Activated naive CD4-positive, alpha-beta T cell treated with anti-CD3 and anti-CD28 coated beads, Interleukin-2, amount 10 ng/mL, durations not matched to agents 7 days and 5 days (primary cell): Measurements from ENCODE around the gene PTPN21.

Experiments
- CTCF ChIA-PET: fragments of 350-600 bp; sonication (Branson Sonifier 250); formaldehyde crosslinking; loops from one replicate; lab custom pipeline; 2021; ENCODE audit warnings: antibody characterized with exemption; lab: Charles Lee
- DNase-seq: peaks from one replicate; pipeline ENCODE4 v3.0.0-alpha.2; 2020
- H3K27ac Mint-ChIP-seq: one replicate; pipeline ENCODE4 v1.8.0; 2021; ENCODE audit warnings: mild to moderate bottlenecking, moderate library complexity, mixed read lengths
- H3K27me3 Mint-ChIP-seq: one replicate; pipeline ENCODE4 v1.8.0; 2021; ENCODE audit warnings: mild to moderate bottlenecking, mixed read lengths
- H3K36me3 Mint-ChIP-seq: one replicate; pipeline ENCODE4 v1.8.0; 2021; ENCODE audit warnings: mixed read lengths
- H3K4me1 Mint-ChIP-seq: one replicate; pipeline ENCODE4 v1.8.0; 2021; ENCODE audit warnings: mixed read lengths
- H3K4me3 Mint-ChIP-seq: one replicate; pipeline ENCODE4 v1.8.0; 2021; ENCODE audit warnings: mild to moderate bottlenecking, moderate library complexity, mixed read lengths
- H3K9me3 Mint-ChIP-seq: one replicate; pipeline ENCODE4 v1.8.0; 2021; ENCODE audit warnings: mixed read lengths

PTPN21 gene

DNA sequence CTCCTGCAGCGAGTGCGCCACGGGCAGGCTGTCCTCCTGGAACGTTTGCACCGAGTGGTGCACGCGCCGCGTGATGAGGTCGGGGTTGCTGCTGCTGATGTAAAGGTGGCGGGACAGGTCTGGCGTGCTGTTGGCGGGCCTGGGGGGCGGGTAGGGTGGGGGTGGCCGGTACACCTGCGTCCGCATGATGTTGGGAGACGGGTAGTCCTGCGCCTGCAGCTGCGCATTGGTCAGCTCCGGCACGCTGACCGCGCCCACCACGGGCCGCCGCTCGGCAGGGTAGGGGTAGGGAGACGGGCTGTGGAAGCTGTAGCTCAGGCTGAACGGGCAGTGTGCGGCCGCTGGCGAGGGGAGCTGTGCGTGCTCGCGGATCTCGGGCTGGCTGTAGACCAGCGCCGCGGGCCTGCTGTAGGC lies 75.2 kb downstream of the PTPN21 start:
- CTCF ChIA-PET: no interaction called here
- no peaks in the 10 kb centered on the region for H3K9me3 Mint-ChIP-seq
- H3K27me3 Mint-ChIP-seq: no peaks in the 10 kb centered on the region
- no peaks in the 10 kb centered on the region for H3K4me1 Mint-ChIP-seq
- no peak overlapping the region for H3K4me3 Mint-ChIP-seq
- no peak overlapping the region for H3K27ac Mint-ChIP-seq
- no peaks in the 10 kb centered on the region for H3K36me3 Mint-ChIP-seq
- no peak for DNase-seq

- CTCF ChIA-PET: no interaction called here
- Mint-ChIP-seq H3K4me1 (no peaks in the 10 kb centered on the region), H3K27ac (no peak overlapping the region), H3K4me3 (no peak overlapping the region), H3K9me3 (no peaks in the 10 kb centered on the region), H3K36me3 (no peaks in the 10 kb centered on the region), H3K27me3 (no peaks in the 10 kb centered on the region)
- DNase-seq: no peak
These were observed 75.9 kb downstream of the PTPN21 start for GRCh38 chr14:88478931-88479330.

DNA sequence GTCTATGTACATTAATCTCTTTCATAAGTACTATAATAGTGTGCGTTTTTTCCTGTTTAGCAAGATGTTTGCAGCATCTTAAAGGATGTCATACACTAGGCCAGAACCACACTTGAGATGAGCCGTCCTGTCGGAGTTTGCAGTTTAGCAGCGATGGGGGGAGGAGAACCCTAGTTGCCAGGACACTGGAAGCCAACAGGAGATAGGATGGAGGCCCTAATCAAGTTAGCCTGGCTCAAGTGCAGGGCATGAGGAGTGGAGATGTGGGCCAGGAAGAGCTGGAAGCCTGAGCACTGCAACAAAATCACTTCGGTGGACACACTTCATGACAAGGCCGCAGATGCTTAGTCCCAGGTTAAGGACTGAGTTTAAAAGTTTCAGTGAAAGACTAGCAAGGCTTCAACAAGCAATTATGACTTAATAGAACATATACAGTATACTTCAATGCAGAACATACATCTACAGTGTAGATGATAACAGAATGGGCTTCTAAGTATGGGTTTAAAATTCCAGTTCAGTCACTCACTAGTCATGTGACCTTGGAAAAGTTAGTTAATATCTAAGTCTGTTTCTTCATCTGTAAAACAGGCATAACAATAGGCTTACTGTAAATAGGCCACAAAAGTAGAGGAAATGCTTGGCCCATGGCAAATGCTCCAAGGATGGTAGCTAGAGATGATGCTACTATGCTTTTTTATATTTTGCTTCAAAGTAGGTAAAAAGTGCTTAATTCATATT lies 77.1 kb downstream of the PTPN21 start:
- Mint-ChIP-seq H3K9me3 (no peaks in the 10 kb centered on the region), H3K36me3 (no peaks in the 10 kb centered on the region), H3K27me3 (no peaks in the 10 kb centered on the region), H3K4me1 (no peaks in the 10 kb centered on the region), H3K27ac (no peak overlapping the region), H3K4me3 (no peak overlapping the region)
- CTCF ChIA-PET: no interaction called here
- no peak for DNase-seq

DNA sequence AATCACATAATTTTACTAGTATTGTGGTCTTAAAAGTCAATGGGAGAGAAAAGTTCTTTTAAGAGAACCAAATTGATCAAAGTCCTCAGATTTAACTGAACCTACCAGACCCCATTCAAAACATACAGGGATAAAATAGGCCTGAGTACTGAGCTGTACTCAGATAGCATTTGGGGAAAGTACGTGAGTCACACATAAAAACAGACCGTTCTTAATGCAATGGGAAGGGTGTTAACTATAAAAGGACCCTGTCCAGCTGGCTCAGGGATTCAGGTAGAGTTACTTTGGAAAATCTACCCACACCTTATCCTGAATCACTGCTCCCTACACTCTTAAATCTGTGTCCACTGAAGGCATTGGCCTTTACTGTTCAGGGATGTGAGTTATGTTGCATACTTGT lies 78.0 kb downstream of the PTPN21 start:
- no peaks in the 10 kb centered on the region for H3K27me3 Mint-ChIP-seq
- H3K4me3 Mint-ChIP-seq: no peak overlapping the region
- no peak for DNase-seq
- H3K27ac Mint-ChIP-seq: no peak overlapping the region
- H3K4me1 Mint-ChIP-seq: no peaks in the 10 kb centered on the region
- H3K9me3 Mint-ChIP-seq: no peaks in the 10 kb centered on the region
- H3K36me3 Mint-ChIP-seq: no peaks in the 10 kb centered on the region
- CTCF ChIA-PET: no interaction called here

- DNase-seq: no peak
- Mint-ChIP-seq H3K27ac (no peak overlapping the region), H3K9me3 (no peaks in the 10 kb centered on the region), H3K27me3 (no peaks in the 10 kb centered on the region), H3K4me1 (no peaks in the 10 kb centered on the region), H3K36me3 (no peaks in the 10 kb centered on the region), H3K4me3 (no peak overlapping the region)
- CTCF ChIA-PET: no interaction called here
These were observed 78.5 kb downstream of the PTPN21 start for GRCh38 chr14:88476214-88476774.

DNA sequence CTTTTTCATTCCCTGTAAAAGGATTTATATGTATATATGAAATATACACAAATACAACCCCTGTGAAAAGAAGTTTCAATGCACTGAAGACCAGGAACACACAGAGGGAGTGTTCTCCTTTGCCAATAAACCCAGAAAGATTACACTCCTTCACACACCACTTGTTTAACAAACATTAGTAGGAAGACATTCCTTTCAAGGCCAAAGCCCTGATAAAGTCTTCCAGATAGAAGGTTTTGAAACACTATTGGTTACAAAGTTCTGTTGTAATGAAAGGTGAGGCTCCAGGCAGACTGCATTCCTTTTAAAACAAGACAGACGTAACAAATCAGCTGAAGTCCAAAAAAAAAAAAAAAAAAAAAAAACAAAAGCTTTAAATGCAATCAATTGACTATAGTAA lies 81.0 kb downstream of the PTPN21 start:
- no peaks in the 10 kb centered on the region for H3K9me3 Mint-ChIP-seq
- no peak for DNase-seq
- no peaks in the 10 kb centered on the region for H3K27me3 Mint-ChIP-seq
- H3K27ac Mint-ChIP-seq: no peak overlapping the region
- H3K36me3 Mint-ChIP-seq: no peaks in the 10 kb centered on the region
- no peaks in the 10 kb centered on the region for H3K4me1 Mint-ChIP-seq
- no peak overlapping the region for H3K4me3 Mint-ChIP-seq
- CTCF ChIA-PET: no interaction called here

- H3K4me1 Mint-ChIP-seq: no peaks in the 10 kb centered on the region
- no peaks in the 10 kb centered on the region for H3K36me3 Mint-ChIP-seq
- no peak for DNase-seq
- H3K4me3 Mint-ChIP-seq: no peak overlapping the region
- no peaks in the 10 kb centered on the region for H3K9me3 Mint-ChIP-seq
- peak overlapping the region; percentile 33 for H3K27ac Mint-ChIP-seq
- CTCF ChIA-PET: no interaction called here
- no peaks in the 10 kb centered on the region for H3K27me3 Mint-ChIP-seq
These were observed 84.0 kb downstream of the PTPN21 start for GRCh38 chr14:88470542-88471440.

DNA sequence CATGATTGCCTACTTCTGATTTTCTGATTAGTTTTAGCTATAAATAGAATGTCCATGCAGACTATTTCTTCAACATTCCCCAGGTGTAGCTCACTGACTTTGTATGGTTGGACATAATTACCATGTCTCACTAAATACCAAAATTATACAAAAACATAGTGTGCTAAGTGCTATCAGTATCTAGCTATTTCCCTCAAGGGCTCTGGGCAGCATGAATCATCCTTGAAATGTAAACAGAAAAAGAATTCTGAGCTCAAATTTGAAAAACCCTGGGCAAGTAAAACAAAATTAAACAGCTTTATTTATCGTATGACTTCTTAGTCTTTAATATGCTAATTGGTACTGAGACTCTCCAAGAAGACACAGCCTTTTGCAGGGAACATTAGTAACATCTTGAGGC lies 86.4 kb downstream of the PTPN21 start:
- Mint-ChIP-seq H3K4me3 (no peak overlapping the region), H3K9me3 (no peaks in the 10 kb centered on the region), H3K4me1 (no peaks in the 10 kb centered on the region), H3K36me3 (no peaks in the 10 kb centered on the region), H3K27ac (no peak overlapping the region), H3K27me3 (no peaks in the 10 kb centered on the region)
- no peak for DNase-seq
- CTCF ChIA-PET: no interaction called here

GRCh38 chr14:88463318-88463717 lies 91.5 kb downstream of the PTPN21 start:
- Mint-ChIP-seq H3K27me3 (no peaks in the 10 kb centered on the region), H3K27ac (no peak overlapping the region), H3K4me3 (no peak overlapping the region), H3K4me1 (no peaks in the 10 kb centered on the region), H3K9me3 (no peaks in the 10 kb centered on the region), H3K36me3 (no peaks in the 10 kb centered on the region)
- DNase-seq: no peak
- CTCF ChIA-PET: no interaction called here

- CTCF ChIA-PET: no interaction called here
- Mint-ChIP-seq H3K4me1 (no peaks in the 10 kb centered on the region), H3K4me3 (no peak overlapping the region), H3K36me3 (no peaks in the 10 kb centered on the region), H3K27ac (no peak overlapping the region), H3K27me3 (no peaks in the 10 kb centered on the region), H3K9me3 (peaks cover 1% of the 10 kb centered on the region)
- no peak for DNase-seq
These were observed 99.9 kb downstream of the PTPN21 start for GRCh38 chr14:88454886-88455285.

DNA sequence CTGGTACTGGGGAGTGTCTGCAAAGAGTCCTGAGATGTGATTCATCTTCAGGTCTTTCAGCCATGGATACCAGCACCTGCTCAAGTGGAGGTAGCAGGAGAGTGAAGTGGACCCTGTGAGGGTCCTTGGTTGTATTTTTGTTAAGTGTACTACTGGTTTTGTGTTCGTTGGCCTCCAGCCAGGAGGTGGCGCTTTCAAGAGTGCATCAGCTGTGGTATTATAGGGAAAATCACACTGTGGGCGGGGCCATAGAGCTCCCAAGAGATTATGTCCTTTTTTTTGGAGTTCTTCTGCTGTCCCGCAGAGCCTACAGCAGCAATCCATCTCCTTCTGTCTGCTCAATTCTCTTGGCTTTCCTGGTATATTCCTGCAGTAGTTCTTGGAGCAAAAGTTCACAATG lies 102.6 kb downstream of the PTPN21 start:
- no peak for DNase-seq
- H3K27me3 Mint-ChIP-seq: no peaks in the 10 kb centered on the region
- H3K27ac Mint-ChIP-seq: no peak overlapping the region
- no peak overlapping the region for H3K4me3 Mint-ChIP-seq
- H3K36me3 Mint-ChIP-seq: no peaks in the 10 kb centered on the region
- CTCF ChIA-PET: no interaction called here
- peaks cover 1% of the 10 kb centered on the region for H3K9me3 Mint-ChIP-seq
- no peaks in the 10 kb centered on the region for H3K4me1 Mint-ChIP-seq

- Mint-ChIP-seq H3K27ac (no peak overlapping the region), H3K4me3 (no peak overlapping the region), H3K36me3 (no peaks in the 10 kb centered on the region), H3K9me3 (no peaks in the 10 kb centered on the region), H3K27me3 (no peaks in the 10 kb centered on the region), H3K4me1 (no peaks in the 10 kb centered on the region)
- no peak for DNase-seq
- CTCF ChIA-PET: no interaction called here
These were observed 115.7 kb downstream of the PTPN21 start for GRCh38 chr14:88439088-88439487.

DNA sequence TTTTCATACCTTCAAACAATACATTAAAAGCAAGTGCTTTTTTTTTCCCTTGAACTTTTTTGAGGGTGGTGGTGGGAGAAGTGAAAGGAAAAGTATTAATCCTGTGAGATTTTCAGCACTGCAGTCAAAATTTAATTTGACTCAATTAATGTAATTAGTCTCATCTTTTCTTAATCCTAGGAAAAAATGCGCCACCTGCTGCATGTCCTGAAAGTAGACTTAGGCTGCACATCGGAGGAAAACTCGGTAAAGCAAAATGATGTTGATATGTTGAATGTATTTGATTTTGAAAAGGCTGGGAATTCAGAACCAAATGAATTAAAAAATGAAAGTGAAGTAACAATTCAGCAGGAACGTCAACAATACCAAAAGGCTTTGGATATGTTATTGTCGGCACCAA lies 117.1 kb downstream of the PTPN21 start:
- Mint-ChIP-seq H3K27me3 (no peaks in the 10 kb centered on the region), H3K4me1 (no peaks in the 10 kb centered on the region), H3K9me3 (no peaks in the 10 kb centered on the region), H3K4me3 (no peak overlapping the region), H3K36me3 (no peaks in the 10 kb centered on the region), H3K27ac (no peak overlapping the region)
- no peak for DNase-seq
- CTCF ChIA-PET: no interaction called here

DNA sequence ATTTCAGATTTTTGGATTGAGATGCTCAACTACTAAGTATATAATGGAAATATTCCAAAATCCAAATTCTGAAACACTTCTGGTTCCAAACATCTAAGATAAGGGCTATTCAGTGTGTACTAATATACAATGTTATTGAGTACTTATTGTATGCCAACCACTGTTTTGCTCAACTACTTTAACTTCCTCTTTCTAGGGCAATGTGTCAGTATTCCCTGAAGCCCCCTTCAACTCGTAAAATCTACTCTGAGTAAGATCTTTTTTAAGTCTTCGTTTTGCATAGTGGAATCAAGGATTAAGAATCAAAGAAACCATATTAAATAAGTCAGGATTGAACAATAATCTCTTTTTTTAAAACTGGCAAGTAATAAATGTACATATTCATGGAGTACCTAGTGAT lies 123.8 kb downstream of the PTPN21 start:
- Mint-ChIP-seq H3K27ac (no peak overlapping the region), H3K27me3 (no peaks in the 10 kb centered on the region), H3K4me1 (no peaks in the 10 kb centered on the region), H3K36me3 (no peaks in the 10 kb centered on the region), H3K9me3 (no peaks in the 10 kb centered on the region), H3K4me3 (no peak overlapping the region)
- CTCF ChIA-PET: interaction anchor here (1.1 kb wide), 1 partner anchor 11 kb away, joined by 3 read pairs; no protein-coding TSS in a partner anchor
- DNase-seq: no peak

DNA sequence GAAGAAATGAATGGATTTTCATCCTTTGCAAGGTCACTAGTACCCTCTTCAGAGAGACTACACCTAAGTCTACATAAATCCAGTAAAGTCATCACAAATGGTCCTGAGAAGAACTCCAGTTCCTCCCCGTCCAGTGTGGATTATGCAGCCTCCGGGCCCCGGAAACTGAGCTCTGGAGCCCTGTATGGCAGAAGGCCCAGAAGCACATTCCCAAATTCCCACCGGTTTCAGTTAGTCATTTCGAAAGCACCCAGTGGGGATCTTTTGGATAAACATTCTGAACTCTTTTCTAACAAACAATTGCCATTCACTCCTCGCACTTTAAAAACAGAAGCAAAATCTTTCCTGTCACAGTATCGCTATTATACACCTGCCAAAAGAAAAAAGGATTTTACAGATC lies 128.5 kb downstream of the PTPN21 start:
- Mint-ChIP-seq H3K36me3 (no peaks in the 10 kb centered on the region), H3K4me1 (no peaks in the 10 kb centered on the region), H3K9me3 (no peaks in the 10 kb centered on the region), H3K27ac (no peak overlapping the region), H3K4me3 (no peak overlapping the region), H3K27me3 (no peaks in the 10 kb centered on the region)
- CTCF ChIA-PET: no interaction called here
- no peak for DNase-seq
